Measurements from ENCODE around the gene SCGB3A1.

The SCGB3A1 gene

GRCh38 chr5:180586870-180587269, 4.4 kb downstream of the SCGB3A1 start:
- no peak for DNase-seq (ENCODE audit: low spot score)

GRCh38 chr5:180586204-180586603, 5.1 kb downstream of the SCGB3A1 start:
- no peak for DNase-seq (ENCODE audit: low spot score)

GRCh38 chr5:180583738-180584137, 7.6 kb downstream of the SCGB3A1 start:
- no peak for DNase-seq (ENCODE audit: low spot score)

- no peak for DNase-seq (ENCODE audit: low spot score)
These were observed 10.6 kb downstream of the SCGB3A1 start for GRCh38 chr5:180580681-180581080.

- no peak for DNase-seq (ENCODE audit: low spot score)
These were observed 15.7 kb downstream of the SCGB3A1 start for GRCh38 chr5:180575571-180575970.

- no peak for DNase-seq (ENCODE audit: low spot score)
These were observed 22.4 kb downstream of the SCGB3A1 start for GRCh38 chr5:180568914-180569313.

GRCh38 chr5:180563994-180564393, 27.3 kb downstream of the SCGB3A1 start:
- no peak for DNase-seq (ENCODE audit: low spot score)

- no peak for DNase-seq (ENCODE audit: low spot score)
These were observed 33.1 kb downstream of the SCGB3A1 start for GRCh38 chr5:180558232-180558631.

- DNase-seq (ENCODE audit: low spot score) = no peak
These were observed 34.0 kb downstream of the SCGB3A1 start for GRCh38 chr5:180557217-180557809.

- DNase-seq (ENCODE audit: low spot score) = peak; percentile 32
These were observed 36.0 kb downstream of the SCGB3A1 start for GRCh38 chr5:180555168-180555921.

GRCh38 chr5:180553530-180553929, 37.8 kb downstream of the SCGB3A1 start:
- no peak for DNase-seq (ENCODE audit: low spot score)

GRCh38 chr5:180548563-180548962, 42.7 kb downstream of the SCGB3A1 start:
- no peak for DNase-seq (ENCODE audit: low spot score)

- no peak for DNase-seq (ENCODE audit: low spot score)
These were observed 46.1 kb downstream of the SCGB3A1 start for GRCh38 chr5:180545248-180545647.

GRCh38 chr5:180541710-180542109, 49.6 kb downstream of the SCGB3A1 start:
- DNase-seq (ENCODE audit: low spot score) = no peak
